ENCODE results near the gene H3-3A. TPM values are rescaled to one million over a fixed set of nuclear protein-coding genes. Genes with fewer than 3 reads are reported as not detected.

H3-3A gene
- total RNA-seq, 4 donors from 2014 or later = 319 to 384 (median 350) TPM

DNA sequence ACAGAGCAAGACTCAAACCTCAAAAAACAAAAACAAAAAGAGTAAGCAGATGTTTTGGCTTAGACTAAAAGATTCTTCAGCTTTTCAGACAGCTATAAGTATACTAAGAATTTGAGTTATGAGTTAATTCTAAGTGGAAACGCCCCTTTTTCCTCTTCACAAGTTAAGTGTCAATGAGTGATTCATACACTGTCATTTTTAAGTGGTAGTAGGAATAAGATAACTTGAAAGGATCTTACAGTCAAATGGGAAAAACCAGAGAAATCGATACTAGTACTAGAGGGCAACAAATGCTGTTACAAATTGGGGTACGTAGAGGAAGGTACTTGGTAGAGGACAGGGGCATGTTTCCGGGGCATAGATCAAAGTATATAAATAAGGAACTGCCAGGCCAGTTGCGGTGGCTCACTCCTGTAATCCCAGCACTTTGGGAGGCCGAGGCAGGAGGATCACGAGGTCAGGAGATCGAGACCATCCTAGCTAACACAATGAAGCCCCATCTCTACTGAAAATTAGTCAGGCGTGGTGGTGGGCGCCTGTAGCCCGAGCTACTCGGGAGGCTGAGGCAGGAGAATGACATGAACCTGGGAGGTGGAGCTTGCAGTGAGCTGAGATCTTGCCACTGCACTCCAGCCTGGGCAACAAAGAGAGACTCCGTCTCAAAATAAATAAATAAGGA is 7.4 kb downstream of the H3-3A start:
- peaks cover 32 to 61% (median 61%) of the 10 kb centered on the region in 4 donors for H3K4me1 ChIP-seq
- intact Hi-C loops (cut with DNase I) = loop anchor here (5.0 kb wide), 1 partner anchor 117 kb away; the partner anchor contains the start of gene ACBD3
- peaks cover 22 to 91% (median 65%) of the 10 kb centered on the region in 4 donors for H3K36me3 ChIP-seq
- WGBS = 91% methylated on average over 11 of the region's 13 CpGs
- TF ChIP-seq EP300 (IDR thresholded peaks at IDR 0.05) (no peak), POLR2AphosphoS5 (IDR thresholded peaks at IDR 0.05) (no peak), POLR2A (IDR thresholded peaks at IDR 0.05; ENCODE audit: low read depth) (no peak)
- TF ChIP-seq, protein P1, sequence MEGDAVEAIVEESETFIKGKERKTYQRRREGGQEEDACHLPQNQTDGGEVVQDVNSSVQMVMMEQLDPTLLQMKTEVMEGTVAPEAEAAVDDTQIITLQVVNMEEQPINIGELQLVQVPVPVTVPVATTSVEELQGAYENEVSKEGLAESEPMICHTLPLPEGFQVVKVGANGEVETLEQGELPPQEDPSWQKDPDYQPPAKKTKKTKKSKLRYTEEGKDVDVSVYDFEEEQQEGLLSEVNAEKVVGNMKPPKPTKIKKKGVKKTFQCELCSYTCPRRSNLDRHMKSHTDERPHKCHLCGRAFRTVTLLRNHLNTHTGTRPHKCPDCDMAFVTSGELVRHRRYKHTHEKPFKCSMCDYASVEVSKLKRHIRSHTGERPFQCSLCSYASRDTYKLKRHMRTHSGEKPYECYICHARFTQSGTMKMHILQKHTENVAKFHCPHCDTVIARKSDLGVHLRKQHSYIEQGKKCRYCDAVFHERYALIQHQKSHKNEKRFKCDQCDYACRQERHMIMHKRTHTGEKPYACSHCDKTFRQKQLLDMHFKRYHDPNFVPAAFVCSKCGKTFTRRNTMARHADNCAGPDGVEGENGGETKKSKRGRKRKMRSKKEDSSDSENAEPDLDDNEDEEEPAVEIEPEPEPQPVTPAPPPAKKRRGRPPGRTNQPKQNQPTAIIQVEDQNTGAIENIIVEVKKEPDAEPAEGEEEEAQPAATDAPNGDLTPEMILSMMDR (IDR thresholded peaks at IDR 0.05) = no peak
- no peak overlapping the region for H3K4me3 ChIP-seq
- H3K27me3 ChIP-seq = no peaks in the 10 kb centered on the region
- H3K9me3 ChIP-seq = no peaks in the 10 kb centered on the region
- no peak for DNase-seq (ENCODE audit: extremely low spot score)
- no peak overlapping the region for H3K27ac ChIP-seq (replicated peaks in 1 of 4)

DNA sequence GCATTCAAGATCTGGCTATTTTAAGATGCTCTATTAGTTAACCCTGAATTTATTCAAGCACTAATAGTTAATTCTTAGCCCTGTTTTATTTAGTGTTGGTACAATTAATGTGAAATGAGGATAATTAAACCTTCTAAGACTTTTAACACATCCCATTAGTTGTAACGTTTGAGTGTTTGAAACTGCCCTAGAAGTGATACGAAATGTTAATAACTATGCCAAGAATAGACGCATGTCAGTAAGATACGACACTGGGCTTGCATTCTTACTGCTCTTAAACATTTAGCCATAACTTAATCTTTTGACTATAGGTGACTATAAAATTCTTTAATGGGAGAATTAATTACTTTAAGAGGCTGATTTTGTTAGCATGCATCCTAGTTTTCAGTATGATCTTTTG is 9.8 kb downstream of the H3-3A start:
- WGBS = 60% methylated on average over 4 of the region's 4 CpGs
- H3K36me3 ChIP-seq = peaks cover 22 to 77% (median 58%) of the 10 kb centered on the region in 4 donors
- intact Hi-C loops (cut with DNase I) = no loop called here

DNA sequence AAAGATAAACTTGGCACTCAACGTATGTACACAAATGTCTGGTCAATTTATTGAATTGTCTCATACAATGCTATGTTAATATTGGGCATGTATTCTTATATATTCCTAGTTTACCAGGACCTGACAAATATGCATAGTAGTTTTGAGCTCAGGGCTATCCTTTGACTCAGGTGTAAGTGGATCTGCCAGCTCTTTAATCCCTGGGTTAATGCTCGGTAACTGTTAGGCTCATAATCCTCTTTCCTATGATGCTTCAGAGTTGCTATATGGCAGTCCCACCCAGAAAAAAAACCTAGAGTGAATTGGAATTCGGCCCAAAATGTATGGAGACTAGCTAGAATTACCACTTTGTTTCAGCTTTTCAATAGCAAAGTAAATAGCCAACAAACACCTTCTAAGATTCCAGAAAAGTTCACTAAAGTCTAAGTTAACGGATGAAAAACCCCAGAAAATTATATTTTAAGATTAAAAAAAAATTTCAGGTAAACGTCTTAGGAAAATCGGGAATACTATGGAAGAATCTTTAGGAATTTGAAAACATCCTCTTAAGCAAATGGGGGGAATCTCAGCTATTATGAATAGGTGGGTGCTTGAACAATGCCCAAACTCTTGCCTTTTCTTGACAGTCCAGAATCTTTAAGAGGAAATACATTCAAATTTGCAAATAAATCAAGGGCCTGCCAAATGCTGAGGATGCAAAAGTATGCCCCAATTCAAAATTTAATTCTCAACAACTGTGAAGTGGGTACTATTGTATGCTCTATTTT is 10.9 kb downstream of the H3-3A start:
- no peak for TF ChIP-seq POLR2AphosphoS5 (IDR thresholded peaks at IDR 0.05)
- no peak for TF ChIP-seq EP300 (IDR thresholded peaks at IDR 0.05)
- TF ChIP-seq POLR2A (IDR thresholded peaks at IDR 0.05; ENCODE audit: low read depth) = no peak
- TF ChIP-seq, protein P1 (IDR thresholded peaks at IDR 0.05) = no peak
- H3K4me1 ChIP-seq = peaks cover 3 to 27% (median 26%) of the 10 kb centered on the region in 4 donors
- no peak for DNase-seq (ENCODE audit: extremely low spot score)
- intact Hi-C loops (cut with DNase I) = no loop called here
- peaks cover 22 to 67% (median 53%) of the 10 kb centered on the region in 4 donors for H3K36me3 ChIP-seq
- no peaks in the 10 kb centered on the region for H3K27me3 ChIP-seq
- 48% methylated on average over 6 of the region's 6 CpGs for WGBS
- H3K9me3 ChIP-seq = no peaks in the 10 kb centered on the region
- H3K27ac ChIP-seq (replicated peaks in 1 of 4) = no peak overlapping the region
- H3K4me3 ChIP-seq = no peak overlapping the region

More for the DNA sequence above, 9.8 kb downstream of the H3-3A start:
- no peak for DNase-seq (ENCODE audit: extremely low spot score)
- Histone ChIP-seq H3K4me1 (peaks cover 12 to 37% (median 37%) of the 10 kb centered on the region in 4 donors), H3K27ac (replicated peaks in 1 of 4) (no peak overlapping the region), H3K27me3 (no peaks in the 10 kb centered on the region), H3K4me3 (no peak overlapping the region), H3K9me3 (no peaks in the 10 kb centered on the region)
- TF ChIP-seq POLR2A (IDR thresholded peaks at IDR 0.05; ENCODE audit: low read depth) = no peak
- TF ChIP-seq, protein P1 (IDR thresholded peaks at IDR 0.05) = no peak
- TF ChIP-seq EP300 (IDR thresholded peaks at IDR 0.05) = no peak
- no peak for TF ChIP-seq POLR2AphosphoS5 (IDR thresholded peaks at IDR 0.05)

DNA sequence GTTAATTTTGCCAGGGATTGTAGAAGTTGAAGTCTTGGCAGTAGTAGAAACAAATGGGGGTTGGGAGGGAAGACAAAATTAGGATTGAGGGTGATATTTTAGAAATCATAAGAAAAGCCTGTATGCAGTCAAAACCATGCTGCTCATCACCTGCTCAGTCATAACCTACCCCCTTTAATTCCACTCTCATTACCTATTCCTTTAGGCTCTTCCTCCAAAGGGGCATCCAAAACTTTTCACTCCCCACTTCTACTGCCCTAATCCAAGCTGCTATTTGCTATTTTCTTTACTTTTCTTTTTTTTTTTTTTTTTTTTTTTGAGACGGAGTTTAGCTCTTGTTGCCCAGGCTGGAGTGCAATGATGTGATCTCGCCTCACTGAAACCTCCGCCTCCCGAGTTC is 11.5 kb downstream of the H3-3A start:
- H3K36me3 ChIP-seq = peaks cover 22 to 60% (median 49%) of the 10 kb centered on the region in 4 donors
- WGBS = 86% methylated on average over 4 of the region's 4 CpGs
- no peaks in the 10 kb centered on the region for H3K9me3 ChIP-seq
- TF ChIP-seq POLR2AphosphoS5 (IDR thresholded peaks at IDR 0.05) (no peak), EP300 (IDR thresholded peaks at IDR 0.05) (no peak), POLR2A (IDR thresholded peaks at IDR 0.05; ENCODE audit: low read depth) (no peak)
- TF ChIP-seq, protein P1 (IDR thresholded peaks at IDR 0.05) = no peak
- H3K27ac ChIP-seq (replicated peaks in 1 of 4) = no peak overlapping the region
- H3K27me3 ChIP-seq = no peaks in the 10 kb centered on the region
- peaks cover 2 to 20% (median 20%) of the 10 kb centered on the region in 4 donors for H3K4me1 ChIP-seq
- intact Hi-C loops (cut with DNase I) = no loop called here
- H3K4me3 ChIP-seq = no peak overlapping the region
- no peak for DNase-seq (ENCODE audit: extremely low spot score)

Data from esophagus muscularis mucosa (tissue), 4 donors.